ENCODE results near the gene C17orf75.
"Not testable (repeated sequence)": the region's sequence is repeated elsewhere in the genome, so short reads cannot be mapped to it uniquely, and the experiment has no call there.

The C17orf75 gene

DNA sequence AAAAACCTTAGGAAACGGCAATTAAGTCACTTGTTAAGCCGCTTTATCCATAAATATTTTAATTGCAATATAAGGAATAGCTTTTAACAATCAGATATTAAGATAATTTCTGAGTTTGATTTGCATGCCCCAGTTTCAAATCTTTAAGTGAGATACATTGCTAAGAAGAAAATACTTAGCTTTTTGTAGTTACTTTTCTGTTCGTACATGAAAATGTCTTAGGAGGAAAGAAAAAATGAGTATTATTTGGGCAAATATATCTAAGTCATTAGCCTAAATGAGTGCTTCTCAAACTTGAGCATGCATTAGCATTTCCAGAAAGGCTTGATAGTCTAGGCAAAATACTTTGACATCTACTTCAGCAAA is 14.4 kb upstream of the C17orf75 start:
- no peaks in the 10 kb centered on the region for H3K27me3 ChIP-seq
- no peak for DNase-seq
- no peak overlapping the region for H3K4me3 ChIP-seq (ENCODE audit: low read depth, low read length)
- TF ChIP-seq, protein P1, sequence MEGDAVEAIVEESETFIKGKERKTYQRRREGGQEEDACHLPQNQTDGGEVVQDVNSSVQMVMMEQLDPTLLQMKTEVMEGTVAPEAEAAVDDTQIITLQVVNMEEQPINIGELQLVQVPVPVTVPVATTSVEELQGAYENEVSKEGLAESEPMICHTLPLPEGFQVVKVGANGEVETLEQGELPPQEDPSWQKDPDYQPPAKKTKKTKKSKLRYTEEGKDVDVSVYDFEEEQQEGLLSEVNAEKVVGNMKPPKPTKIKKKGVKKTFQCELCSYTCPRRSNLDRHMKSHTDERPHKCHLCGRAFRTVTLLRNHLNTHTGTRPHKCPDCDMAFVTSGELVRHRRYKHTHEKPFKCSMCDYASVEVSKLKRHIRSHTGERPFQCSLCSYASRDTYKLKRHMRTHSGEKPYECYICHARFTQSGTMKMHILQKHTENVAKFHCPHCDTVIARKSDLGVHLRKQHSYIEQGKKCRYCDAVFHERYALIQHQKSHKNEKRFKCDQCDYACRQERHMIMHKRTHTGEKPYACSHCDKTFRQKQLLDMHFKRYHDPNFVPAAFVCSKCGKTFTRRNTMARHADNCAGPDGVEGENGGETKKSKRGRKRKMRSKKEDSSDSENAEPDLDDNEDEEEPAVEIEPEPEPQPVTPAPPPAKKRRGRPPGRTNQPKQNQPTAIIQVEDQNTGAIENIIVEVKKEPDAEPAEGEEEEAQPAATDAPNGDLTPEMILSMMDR (IDR thresholded peaks at IDR 0.05; ENCODE audit: low read depth, low read length), result no peak
- H3K9me3 ChIP-seq, result no peaks in the 10 kb centered on the region
- H3K36me3 ChIP-seq, result peaks cover 57% of the 10 kb centered on the region
- no peaks in the 10 kb centered on the region; the same call in 1 of the 2 replicates for H3K4me1 ChIP-seq

DNA sequence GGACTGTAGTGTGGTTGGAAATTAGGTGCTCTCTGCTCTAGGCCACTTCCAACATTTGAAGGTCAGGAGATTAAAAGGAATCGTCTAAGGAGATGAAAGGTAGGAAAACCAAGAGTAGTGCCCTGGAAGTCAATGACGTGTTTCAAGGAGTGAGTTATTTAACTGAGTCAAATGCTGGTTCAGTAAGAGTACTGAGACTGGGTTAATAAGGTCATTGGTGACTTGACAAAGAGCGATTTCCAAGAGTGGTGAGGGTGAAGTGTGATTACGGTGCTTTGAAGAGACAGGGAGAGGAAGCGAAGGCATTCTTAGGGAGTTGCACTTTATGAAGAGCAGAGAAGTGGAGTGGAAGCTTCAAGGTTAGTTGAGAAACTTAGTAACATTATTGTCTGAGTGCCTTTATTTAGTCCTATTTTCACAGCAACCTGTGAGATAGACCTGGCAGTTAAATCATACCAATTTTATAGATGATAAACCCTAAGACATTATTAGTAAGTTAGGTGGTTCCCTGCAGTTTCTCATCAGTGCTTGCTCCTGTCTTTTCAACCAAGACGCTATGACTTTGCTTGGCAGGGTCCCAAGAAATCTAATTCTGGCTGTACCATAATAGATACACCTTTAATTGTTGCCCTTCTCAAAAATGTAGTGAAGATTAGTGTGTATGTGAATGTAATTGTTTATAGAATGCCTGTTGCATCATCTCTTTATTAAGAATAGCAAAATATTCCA is 13.8 kb upstream of the C17orf75 start:
- Histone ChIP-seq H3K9me3 (no peaks in the 10 kb centered on the region), H3K4me3 (ENCODE audit: low read depth, low read length) (no peak overlapping the region), H3K4me1 (no peaks in the 10 kb centered on the region; the same call in 1 of the 2 replicates), H3K27me3 (no peaks in the 10 kb centered on the region), H3K36me3 (peaks cover 52% of the 10 kb centered on the region)
- TF ChIP-seq, protein P1 (IDR thresholded peaks at IDR 0.05; ENCODE audit: low read depth, low read length), result no peak
- DNase-seq, result no peak

DNA sequence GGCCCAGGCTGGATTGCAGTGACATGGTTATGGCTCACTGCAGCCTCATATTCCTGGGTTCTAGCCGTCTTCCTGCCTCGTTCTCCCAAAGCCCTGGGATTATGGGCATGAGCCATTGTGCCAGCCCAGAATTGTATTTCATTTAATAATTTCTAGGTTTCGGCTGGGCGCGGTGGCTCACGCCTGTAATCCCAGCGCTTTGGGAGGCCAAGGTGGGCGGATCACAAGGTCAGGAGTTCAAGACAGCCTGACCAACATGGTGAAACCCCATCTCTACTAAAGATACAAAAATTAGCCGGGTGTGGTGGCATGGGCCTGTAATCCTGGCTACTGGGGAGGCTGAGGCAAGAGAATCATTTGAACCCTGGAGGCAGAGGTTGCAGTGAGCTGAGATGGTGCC is 10.8 kb upstream of the C17orf75 start:
- not testable (repeated sequence) for H3K4me1 ChIP-seq, H3K9me3 ChIP-seq, H3K27me3 ChIP-seq, DNase-seq
- peaks cover 33% of the 10 kb centered on the region for H3K36me3 ChIP-seq
- peak overlapping the region; percentile 79 for H3K4me3 ChIP-seq (ENCODE audit: low read depth, low read length)

DNA sequence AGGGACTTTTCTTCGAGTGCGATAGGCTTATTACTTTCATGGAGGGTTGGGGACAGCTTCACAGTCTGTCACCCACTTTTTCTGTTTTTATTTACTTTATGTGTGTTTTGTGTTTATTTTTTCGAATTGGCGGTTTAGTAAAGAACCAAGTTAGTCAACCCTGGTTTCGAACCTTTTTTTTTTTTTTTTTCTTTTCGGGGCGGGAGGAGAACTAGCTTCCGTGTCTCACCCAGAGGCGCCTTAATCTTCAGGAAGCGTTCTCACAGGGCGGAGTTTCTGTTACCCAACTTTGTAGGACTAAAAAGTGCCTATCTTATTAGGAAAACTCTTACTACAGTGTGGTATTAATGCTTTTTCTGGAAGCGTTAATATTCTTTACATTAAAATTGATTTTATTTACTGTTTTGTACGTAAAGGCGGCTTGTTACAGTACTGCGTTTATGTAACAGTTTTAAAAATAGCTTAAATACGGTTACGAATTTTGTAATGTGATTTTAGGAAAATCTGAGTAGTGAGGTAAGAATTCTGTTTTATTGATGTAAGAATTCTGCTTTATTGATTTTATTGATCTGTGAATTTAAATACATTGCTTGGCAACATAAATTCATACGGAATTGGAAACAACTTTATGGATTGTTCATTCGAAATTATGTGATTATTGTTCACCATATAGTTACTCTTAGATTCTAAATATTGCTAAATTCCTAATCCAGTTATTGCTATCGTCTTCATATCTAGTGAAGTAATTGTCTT is 8.9 kb upstream of the C17orf75 start:
- no peak for DNase-seq
- Histone ChIP-seq H3K27me3 (no peaks in the 10 kb centered on the region), H3K9me3 (no peaks in the 10 kb centered on the region), H3K4me3 (ENCODE audit: low read depth, low read length) (peak overlapping the region; percentile 79), H3K36me3 (peaks cover 23% of the 10 kb centered on the region), H3K4me1 (no peaks in the 10 kb centered on the region; the same call in 1 of the 2 replicates)
- TF ChIP-seq, protein P1 (IDR thresholded peaks at IDR 0.05; ENCODE audit: low read depth, low read length), result no peak

DNA sequence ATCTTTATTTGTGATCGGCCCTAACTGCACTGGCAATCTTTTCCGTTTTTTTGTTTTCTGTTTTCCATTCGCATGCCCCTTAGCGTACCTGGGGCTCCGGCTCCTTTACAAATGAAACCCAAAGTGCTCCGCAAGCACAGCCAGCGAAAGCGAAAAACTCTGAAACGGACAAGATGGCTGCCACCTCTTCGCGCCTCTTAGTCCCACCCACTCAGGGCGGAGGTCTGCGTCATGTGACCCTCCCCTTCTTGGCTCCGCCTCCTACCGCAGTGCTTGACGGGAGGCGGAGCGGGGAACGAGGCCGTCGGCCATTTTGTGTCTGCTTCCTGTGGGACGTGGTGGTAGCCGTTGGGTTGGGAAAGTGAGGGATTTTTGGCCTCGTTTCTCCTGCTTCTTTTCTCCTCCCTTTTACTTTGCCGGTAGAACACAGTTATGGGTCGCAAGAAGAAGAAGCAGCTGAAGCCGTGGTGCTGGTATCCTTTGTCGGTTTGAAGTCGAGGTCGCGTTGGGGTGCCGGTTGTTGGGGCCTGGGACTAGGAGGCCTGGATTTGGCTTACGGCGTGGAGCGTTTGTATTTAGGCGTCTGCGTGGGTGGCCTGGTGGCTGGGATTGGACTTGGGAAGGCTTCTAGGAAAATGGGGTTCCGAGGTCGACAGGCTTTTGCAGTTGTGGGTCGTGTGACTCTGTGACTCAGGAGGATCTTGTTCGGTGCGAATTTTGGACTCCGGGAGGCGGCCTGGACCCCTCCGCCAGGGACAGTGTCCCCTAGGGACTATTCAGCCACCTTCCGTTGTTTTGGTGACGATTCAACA is 8.1 kb upstream of the C17orf75 start, which contains the start of gene ZNF207:
TSS of gene ZNF207 (plus strand) at position 304 of the 812 bp plus-strand sequence. CDS start at position 433, 129 bp downstream.
- no peaks in the 10 kb centered on the region for H3K9me3 ChIP-seq
- H3K27me3 ChIP-seq, result no peaks in the 10 kb centered on the region
- peak; percentile 91 for DNase-seq
- no peaks in the 10 kb centered on the region; the same call in 1 of the 2 replicates for H3K4me1 ChIP-seq
- TF ChIP-seq, protein P1 (IDR thresholded peaks at IDR 0.05; ENCODE audit: low read depth, low read length), result no peak
- peak within 1 kb of the TSS; percentile 79 for H3K4me3 ChIP-seq (ENCODE audit: low read depth, low read length)
- peaks cover 15% of the 10 kb centered on the region for H3K36me3 ChIP-seq

DNA sequence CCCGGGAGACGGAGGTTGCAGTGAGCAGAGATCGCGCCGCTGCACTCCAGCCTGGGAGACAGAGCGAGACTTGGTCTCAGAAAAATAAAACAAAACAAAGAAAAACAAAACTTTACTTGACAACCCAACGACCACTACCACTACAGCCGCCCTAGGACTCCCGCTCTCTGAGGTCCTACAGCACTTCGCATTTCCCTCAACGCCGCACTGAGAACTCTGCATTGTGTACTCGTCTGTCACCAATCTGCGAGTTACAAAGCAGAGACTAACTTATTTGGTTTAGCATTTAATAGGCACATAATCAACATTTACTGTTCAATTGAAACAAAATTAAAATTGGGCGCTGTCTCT is 7.5 kb upstream of the C17orf75 start:
- Histone ChIP-seq H3K4me3 (ENCODE audit: low read depth, low read length) (peak overlapping the region; percentile 79), H3K4me1 (no peaks in the 10 kb centered on the region; the same call in 1 of the 2 replicates), H3K27me3 (no peaks in the 10 kb centered on the region), H3K36me3 (peaks cover 10% of the 10 kb centered on the region), H3K9me3 (no peaks in the 10 kb centered on the region)
- no peak for DNase-seq
- TF ChIP-seq, protein P1 (IDR thresholded peaks at IDR 0.05; ENCODE audit: low read depth, low read length), result no peak

All from BE2C (cell line).